ENCODE measurements around the gene PPARG.

DNA sequence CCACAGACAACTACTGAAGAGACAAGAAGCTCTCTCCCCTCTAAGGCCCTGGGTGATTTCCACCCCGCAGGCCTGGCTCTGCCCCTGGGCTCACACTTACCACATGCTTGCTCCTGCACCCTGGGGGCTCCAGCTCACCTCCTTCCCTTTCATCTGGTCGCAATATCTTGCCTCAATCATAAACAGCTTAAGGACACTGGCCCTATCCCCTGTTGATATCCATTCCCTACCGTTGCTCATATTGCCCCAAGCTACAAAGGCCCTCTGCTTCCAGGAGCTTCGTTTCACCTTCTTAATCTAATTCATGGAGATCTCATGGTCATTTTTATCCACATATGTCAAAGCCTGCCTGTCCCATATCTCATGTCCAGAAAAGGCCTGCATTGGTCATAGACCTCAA, 149.4 kb downstream of the PPARG start:
- TF ChIP-seq POLR2A (IDR thresholded peaks at IDR 0.05; ENCODE audit: low read depth, low read length) (no peak), EZH2 (IDR thresholded peaks at IDR 0.05; ENCODE audit: borderline replicate concordance, low read depth, low read length, severe bottlenecking) (no peak), GATA2 (IDR thresholded peaks at IDR 0.05; ENCODE audit: insufficient read depth, insufficient read length, low read depth, low read length) (no peak), JUN (IDR thresholded peaks at IDR 0.05; ENCODE audit: borderline replicate concordance, insufficient read depth, insufficient read length, low read depth) (no peak), MYC (IDR thresholded peaks at IDR 0.05; ENCODE audit: low read depth, low read length) (no peak), POLR2AphosphoS5 (IDR thresholded peaks at IDR 0.05; ENCODE audit: insufficient read depth, low read depth, low read length) (no peak), FOS (IDR thresholded peaks at IDR 0.05; ENCODE audit: borderline replicate concordance, insufficient read depth, low read length) (no peak)
- TF ChIP-seq, protein P1, sequence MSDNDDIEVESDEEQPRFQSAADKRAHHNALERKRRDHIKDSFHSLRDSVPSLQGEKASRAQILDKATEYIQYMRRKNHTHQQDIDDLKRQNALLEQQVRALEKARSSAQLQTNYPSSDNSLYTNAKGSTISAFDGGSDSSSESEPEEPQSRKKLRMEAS (IDR thresholded peaks at IDR 0.05; ENCODE audit: insufficient read depth, insufficient read length): no peak
- TF ChIP-seq, protein P2, sequence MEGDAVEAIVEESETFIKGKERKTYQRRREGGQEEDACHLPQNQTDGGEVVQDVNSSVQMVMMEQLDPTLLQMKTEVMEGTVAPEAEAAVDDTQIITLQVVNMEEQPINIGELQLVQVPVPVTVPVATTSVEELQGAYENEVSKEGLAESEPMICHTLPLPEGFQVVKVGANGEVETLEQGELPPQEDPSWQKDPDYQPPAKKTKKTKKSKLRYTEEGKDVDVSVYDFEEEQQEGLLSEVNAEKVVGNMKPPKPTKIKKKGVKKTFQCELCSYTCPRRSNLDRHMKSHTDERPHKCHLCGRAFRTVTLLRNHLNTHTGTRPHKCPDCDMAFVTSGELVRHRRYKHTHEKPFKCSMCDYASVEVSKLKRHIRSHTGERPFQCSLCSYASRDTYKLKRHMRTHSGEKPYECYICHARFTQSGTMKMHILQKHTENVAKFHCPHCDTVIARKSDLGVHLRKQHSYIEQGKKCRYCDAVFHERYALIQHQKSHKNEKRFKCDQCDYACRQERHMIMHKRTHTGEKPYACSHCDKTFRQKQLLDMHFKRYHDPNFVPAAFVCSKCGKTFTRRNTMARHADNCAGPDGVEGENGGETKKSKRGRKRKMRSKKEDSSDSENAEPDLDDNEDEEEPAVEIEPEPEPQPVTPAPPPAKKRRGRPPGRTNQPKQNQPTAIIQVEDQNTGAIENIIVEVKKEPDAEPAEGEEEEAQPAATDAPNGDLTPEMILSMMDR (IDR thresholded peaks at IDR 0.05; ENCODE audit: extremely low read depth in 1 of 2, insufficient read depth in 1 of 2, low read depth in 1 of 2, low read length in 2 of 2): no peak

Data from endothelial cell of umbilical vein (primary cell).